Measurements from ENCODE around the gene NOP56. TPM values are rescaled to one million over a fixed set of nuclear protein-coding genes. Genes with fewer than 3 reads are reported as not detected.

Gene NOP56
- total and polyA plus RNA-seq, 9 of the 15 experiments (the other 6 are each of a cell fraction or from before 2014, with no cell fraction given): 295 to 697 (median 439) TPM

GRCh38 chr20:2652724-2653555 is 508 bp downstream of the NOP56 start (continued):
- TF ChIP-seq ARID4B (CRISPR knock-in tag; IDR thresholded peaks at IDR 0.05) (peak; percentile 89), GTF2E2 (tag; IDR thresholded peaks at IDR 0.05) (peak; percentile 81), KLF6 (CRISPR knock-in tag; IDR thresholded peaks at IDR 0.05; ENCODE audit: borderline replicate concordance) (peak; percentile 32; the same call in 1 of the 2 replicates), ZNF143 (CRISPR knock-in tag; IDR thresholded peaks at IDR 0.05) (peak; percentile 83), ZNF253 (CRISPR knock-in tag; conservative IDR thresholded peaks at IDR 0.05) (no peak), NFIX (CRISPR knock-in tag; IDR thresholded peaks at IDR 0.05; ENCODE audit: low read depth) (no peak), POLR2G (IDR thresholded peaks at IDR 0.05; ENCODE audit: low read depth, low read length) (peak; percentile 84), FOXK1 (CRISPR knock-in tag; IDR thresholded peaks at IDR 0.05; ENCODE audit: borderline replicate concordance) (peak; percentile 56; the same call in 1 of the 2 replicates)

Data from K562 (cell line).